SU-DHL-6 (cell line): ENCODE results near the gene BTBD9.
A peak's percentile ranks its signal among the peaks of the same experiment; 100 is the strongest.
"Not testable (repeated sequence)": the region's sequence is repeated elsewhere in the genome, so short reads cannot be mapped to it uniquely, and the experiment has no call there.

Experiments used
- H2AFZ ChIP-seq: fragments of 200-600 bp; sonication (generic); 2 replicates; pipeline ENCODE4 v1.6.1; 2014; ENCODE audit warnings: low read depth, mild to moderate bottlenecking, moderate library complexity, mixed read lengths, antibody characterized with exemption, low read length; ENCODE audit not compliant: severe bottlenecking
- H3F3A ChIP-seq: fragments of 200-600 bp; shearing (Covaris generic); 2 replicates; pipeline ENCODE4 v1.6.0; 2016; ENCODE audit warnings: antibody characterized with exemption, mild to moderate bottlenecking; ENCODE audit not compliant: insufficient read depth
- H3K27ac ChIP-seq: fragments of 200-600 bp; sonication (generic); 2 replicates; pipeline ENCODE4 v1.5.1; 2016; ENCODE audit warnings: low read depth, mild to moderate bottlenecking, low read length, moderate library complexity, mixed read lengths
- H3K27me3 ChIP-seq: fragments of 200-600 bp; sonication (generic), shearing (Covaris generic); 2 replicates; pipeline ENCODE4 v1.6.0; 2014; ENCODE audit warnings: mild to moderate bottlenecking, low read length
- H3K36me3 ChIP-seq: fragments of 200-600 bp; sonication (generic); 2 replicates; pipeline ENCODE4 v1.6.1; 2014; ENCODE audit warnings: mild to moderate bottlenecking, low read length, mixed read lengths
- H3K4me2 ChIP-seq: fragments of 300-600, 200-600 bp; shearing (Covaris generic), sonication (generic); 2 replicates; pipeline ENCODE4 v1.6.0; 2014; ENCODE audit warnings: low read length, low read depth, mild to moderate bottlenecking; ENCODE audit not compliant: poor library complexity, severe bottlenecking
- H3K4me3 ChIP-seq: fragments of 200-600 bp; sonication (generic); 2 replicates; pipeline ENCODE4 v1.5.1; 2014; ENCODE audit warnings: antibody characterized with exemption, low read length, mild to moderate bottlenecking, mixed read lengths; ENCODE audit not compliant: insufficient read depth, poor library complexity, severe bottlenecking
- H3K79me2 ChIP-seq: fragments of 200-600 bp; sonication (generic); 2 replicates; pipeline ENCODE4 v1.6.1; 2014; ENCODE audit warnings: mild to moderate bottlenecking, low read length, moderate library complexity; ENCODE audit not compliant: insufficient read depth
- H3K9ac ChIP-seq: fragments of 200-600 bp; sonication (generic); 2 replicates; pipeline ENCODE4 v1.7.0; 2014; ENCODE audit warnings: mild to moderate bottlenecking, low read length
- H3K9me2 ChIP-seq: fragments of 200-600 bp; sonication (generic); replicated peaks from 2 replicates; pipeline ENCODE4 v1.6.1; 2014; ENCODE audit warnings: low read length; ENCODE audit not compliant: insufficient read depth
- H3K9me3 ChIP-seq: fragments of 200-600 bp; sonication (generic); 2 replicates; pipeline ENCODE4 v1.6.1; 2014; ENCODE audit warnings: low read length, mixed read lengths; ENCODE audit not compliant: insufficient read depth
- H4K20me1 ChIP-seq: fragments of 200-600 bp; sonication (generic); 2 replicates; pipeline ENCODE4 v1.6.1; 2014; ENCODE audit warnings: low read depth, mild to moderate bottlenecking, antibody characterized with exemption, low read length, moderate library complexity, mixed read lengths
- CTCF ChIP-seq: fragments of 200-600 bp; sonication (generic); IDR thresholded peaks from one replicate; pipeline ENCODE4 v1.5.1; 2017; ENCODE audit warnings: antibody characterized with exemption, mild to moderate bottlenecking, low read length, moderate library complexity; ENCODE audit not compliant: insufficient read depth, poor library complexity, severe bottlenecking
- EZH2phosphoT487 ChIP-seq: fragments of 200-600 bp; sonication (generic), shearing (Covaris generic); conservative IDR thresholded peaks from 2 replicates; pipeline ENCODE4 v1.6.1; 2018; ENCODE audit warnings: mild to moderate bottlenecking, antibody characterized with exemption, low read length, moderate library complexity, mixed read lengths

BTBD9 gene

GRCh38 chr6:38432079-38432478, 207.7 kb downstream of the BTBD9 start:
- no peak overlapping the region for H3K27ac ChIP-seq

GRCh38 chr6:38429546-38429945, 210.2 kb downstream of the BTBD9 start:
- TF ChIP-seq CTCF (no peak), EZH2phosphoT487 (no peak)
- no peak overlapping the region for H3K4me2 ChIP-seq

More at GRCh38 chr6:38432079-38432478, 207.7 kb downstream of the BTBD9 start:
- Histone ChIP-seq H3F3A (no peaks in the 10 kb centered on the region), H3K4me3 (no peak overlapping the region), H2AFZ (no peak overlapping the region), H3K9me3 (no peaks in the 10 kb centered on the region), H3K4me2 (no peak overlapping the region), H3K79me2 (no peaks in the 10 kb centered on the region), H3K27me3 (no peaks in the 10 kb centered on the region), H3K36me3 (no peaks in the 10 kb centered on the region), H3K9me2 (no peaks in the 10 kb centered on the region), H4K20me1 (no peaks in the 10 kb centered on the region), H3K9ac (no peak overlapping the region)
- TF ChIP-seq CTCF (no peak), EZH2phosphoT487 (no peak)

GRCh38 chr6:38427492-38428210, 212.1 kb downstream of the BTBD9 start:
- Histone ChIP-seq H3K4me2 (peak overlapping the region; percentile 33), H3K4me3 (no peak overlapping the region)

More at GRCh38 chr6:38429546-38429945, 210.2 kb downstream of the BTBD9 start:
- H3K79me2 ChIP-seq, result no peaks in the 10 kb centered on the region
- H3F3A ChIP-seq, result no peaks in the 10 kb centered on the region
- H2AFZ ChIP-seq, result no peak overlapping the region
- H4K20me1 ChIP-seq, result no peaks in the 10 kb centered on the region
- no peaks in the 10 kb centered on the region for H3K9me2 ChIP-seq
- no peaks in the 10 kb centered on the region for H3K36me3 ChIP-seq
- H3K9ac ChIP-seq, result no peak overlapping the region
- no peak overlapping the region for H3K27ac ChIP-seq
- no peaks in the 10 kb centered on the region for H3K9me3 ChIP-seq
- no peak overlapping the region for H3K4me3 ChIP-seq
- no peaks in the 10 kb centered on the region for H3K27me3 ChIP-seq

GRCh38 chr6:38425788-38426488, 213.8 kb downstream of the BTBD9 start:
- not testable (repeated sequence) for H3K9ac ChIP-seq, H4K20me1 ChIP-seq, H3K36me3 ChIP-seq, H3K4me2 ChIP-seq, H3F3A ChIP-seq, H3K27ac ChIP-seq, H3K4me3 ChIP-seq, H3K9me3 ChIP-seq, H3K9me2 ChIP-seq, H3K27me3 ChIP-seq, H3K79me2 ChIP-seq, H2AFZ ChIP-seq

More at GRCh38 chr6:38427492-38428210, 212.1 kb downstream of the BTBD9 start:
- Histone ChIP-seq H3F3A (no peaks in the 10 kb centered on the region), H3K27me3 (no peaks in the 10 kb centered on the region), H4K20me1 (no peaks in the 10 kb centered on the region), H3K9me3 (no peaks in the 10 kb centered on the region), H3K36me3 (no peaks in the 10 kb centered on the region), H3K9ac (no peak overlapping the region), H3K27ac (peak overlapping the region; percentile 21), H3K9me2 (no peaks in the 10 kb centered on the region), H3K79me2 (no peaks in the 10 kb centered on the region), H2AFZ (peak overlapping the region; percentile 2)
- TF ChIP-seq CTCF (no peak), EZH2phosphoT487 (no peak)
